Stimulated activated naive B cell treated with anti-CD40 and anti-IgM and Interleukin-4, amounts not matched to agents 10 μg/mL and 1 μg/mL and 100 μg/mL, for 72 hours (primary cell): ENCODE data around the gene C19orf12.
A peak's percentile ranks its signal among the peaks of the same experiment; 100 is the strongest.

Source experiments
- ATAC-seq, 2 donors: fragments of 150-1000 bp; cut with Tn5 transposase; replicated peaks; 2 replicates each; pipeline ENCODE4 v1.10.0; 2021; ENCODE audit warnings: moderate library complexity in 1 of 2
- DNase-seq: peaks from one replicate; pipeline ENCODE4 v3.0.0; 2021
- H3K27ac Mint-ChIP-seq: one replicate; pipeline ENCODE4 v1.8.0; 2022; ENCODE audit warnings: mild to moderate bottlenecking, mixed read lengths
- H3K27me3 Mint-ChIP-seq, 2 donors: one replicate each; pipeline ENCODE4 v1.8.0; 2022; ENCODE audit warnings: mixed read lengths in 2 of 2
- H3K36me3 Mint-ChIP-seq, 2 donors: one replicate each; pipeline ENCODE4 v1.8.0; 2022; ENCODE audit warnings: mixed read lengths in 2 of 2, mild to moderate bottlenecking in 1 of 2
- H3K4me1 Mint-ChIP-seq, 2 donors: one replicate each; pipeline ENCODE4 v1.8.0; 2022; ENCODE audit warnings: mixed read lengths in 2 of 2, mild to moderate bottlenecking in 1 of 2
- H3K4me3 Mint-ChIP-seq, 2 donors: one replicate each; pipeline ENCODE4 v1.8.0; 2022; ENCODE audit warnings: mild to moderate bottlenecking in 2 of 2, mixed read lengths in 2 of 2, moderate library complexity in 1 of 2
- H3K9me3 Mint-ChIP-seq, 2 donors: one replicate each; pipeline ENCODE4 v1.8.0; 2022; ENCODE audit warnings: mixed read lengths in 2 of 2, mild to moderate bottlenecking in 1 of 2

C19orf12 gene

DNA sequence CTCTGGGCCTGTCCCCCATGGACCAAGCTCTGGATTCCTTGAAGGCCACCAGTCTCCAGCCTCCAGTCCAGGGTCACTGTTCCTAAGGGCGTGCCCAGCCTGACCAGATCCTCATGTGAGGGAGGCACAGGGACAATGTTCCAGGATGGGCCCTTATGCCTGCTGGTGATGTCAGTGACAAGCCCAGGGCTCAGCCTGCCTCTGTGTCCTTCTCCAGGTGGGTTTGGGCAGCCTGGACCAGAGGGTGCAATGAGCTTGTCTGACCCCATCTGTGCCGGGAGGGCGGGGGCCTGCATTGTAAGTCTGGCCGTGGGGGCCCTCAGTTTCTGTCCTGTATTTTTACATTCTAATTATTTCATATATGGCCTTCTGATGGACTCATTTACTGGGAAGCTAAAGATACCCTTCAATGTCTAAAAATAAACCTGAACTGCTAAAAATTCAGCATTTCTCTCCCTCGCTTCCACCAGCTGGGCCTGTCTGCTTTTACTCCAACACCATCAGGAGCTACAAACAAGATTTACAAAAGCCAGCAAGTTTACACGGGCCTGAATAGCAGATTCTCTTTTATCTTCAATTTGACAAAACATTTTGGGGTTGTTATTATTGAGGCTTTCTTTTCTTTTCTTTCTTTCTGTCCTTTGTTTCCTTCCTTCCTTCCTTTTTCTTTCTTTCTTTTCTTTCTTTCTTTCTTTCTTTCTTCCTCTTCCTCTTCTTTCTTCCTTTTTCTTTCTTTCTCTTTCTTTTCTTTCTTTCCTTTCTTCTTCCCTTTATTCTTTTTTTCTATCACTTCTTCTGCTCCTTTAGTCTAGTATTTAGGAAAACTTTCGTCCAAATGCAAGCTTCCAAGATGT, 34.2 kb upstream of the C19orf12 start:
- no peaks in the 10 kb centered on the region for H3K4me1 Mint-ChIP-seq
- no peaks in the 10 kb centered on the region for H3K36me3 Mint-ChIP-seq
- DNase-seq (no peak), ATAC-seq (no peak)
- no peak overlapping the region for H3K27ac Mint-ChIP-seq
- no peaks in the 10 kb centered on the region for H3K9me3 Mint-ChIP-seq
- peaks cover 8 to 17% of the 10 kb centered on the region in 2 donors for H3K27me3 Mint-ChIP-seq
- no peak overlapping the region for H3K4me3 Mint-ChIP-seq

DNA sequence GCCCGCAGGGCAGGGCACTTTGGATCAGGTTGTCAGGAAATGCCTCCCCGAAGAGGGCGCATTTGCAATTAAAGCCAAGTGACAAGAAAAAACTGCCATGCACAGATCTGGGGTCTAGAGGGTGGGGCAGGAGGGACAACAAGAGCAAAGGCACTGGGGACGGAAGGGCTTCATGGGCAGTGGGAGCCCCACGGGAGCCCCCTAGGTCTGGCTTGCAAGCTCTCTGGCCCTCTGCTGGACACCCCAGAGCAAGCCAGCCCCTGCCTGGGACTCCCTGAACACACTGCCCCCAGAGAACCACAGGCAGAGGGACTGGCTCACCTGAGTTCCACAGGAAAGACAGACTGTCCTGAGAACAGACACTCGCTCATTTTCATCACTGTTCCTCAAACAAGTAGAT, 30.2 kb upstream of the C19orf12 start:
- Mint-ChIP-seq H3K4me3 (no peak overlapping the region), H3K27me3 (peaks cover 6 to 7% of the 10 kb centered on the region in 2 donors), H3K36me3 (no peaks in the 10 kb centered on the region), H3K9me3 (no peaks in the 10 kb centered on the region), H3K27ac (no peak overlapping the region), H3K4me1 (no peaks in the 10 kb centered on the region)
- DNase-seq = no peak
- peak in 1 of 2 donors; percentile 46 for ATAC-seq

DNA sequence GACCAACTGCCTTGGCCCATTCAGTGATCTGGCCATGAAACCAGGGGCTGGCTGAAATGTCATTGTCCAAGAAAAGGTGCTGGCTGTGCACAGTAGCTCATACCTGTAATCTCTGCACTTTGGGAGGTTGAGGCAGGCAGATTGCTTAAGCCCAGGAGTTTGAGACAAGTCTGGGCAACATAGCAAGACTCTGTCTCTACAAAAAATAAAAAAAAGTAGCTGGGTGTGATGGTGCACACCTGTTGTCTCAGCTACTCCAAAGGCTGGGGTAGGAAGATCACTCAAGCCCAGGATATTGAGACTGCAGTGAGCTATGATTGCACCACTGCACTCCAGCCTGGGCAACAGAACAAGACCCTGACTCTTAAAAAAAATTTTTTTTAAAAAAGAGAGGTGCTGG, 28.6 kb upstream of the C19orf12 start:
- Mint-ChIP-seq H3K4me1 (no peaks in the 10 kb centered on the region), H3K36me3 (no peaks in the 10 kb centered on the region), H3K27ac (no peak overlapping the region), H3K4me3 (no peak overlapping the region), H3K27me3 (peaks cover 6 to 12% of the 10 kb centered on the region in 2 donors), H3K9me3 (no peaks in the 10 kb centered on the region)
- no peak for DNase-seq
- ATAC-seq = no peak

DNA sequence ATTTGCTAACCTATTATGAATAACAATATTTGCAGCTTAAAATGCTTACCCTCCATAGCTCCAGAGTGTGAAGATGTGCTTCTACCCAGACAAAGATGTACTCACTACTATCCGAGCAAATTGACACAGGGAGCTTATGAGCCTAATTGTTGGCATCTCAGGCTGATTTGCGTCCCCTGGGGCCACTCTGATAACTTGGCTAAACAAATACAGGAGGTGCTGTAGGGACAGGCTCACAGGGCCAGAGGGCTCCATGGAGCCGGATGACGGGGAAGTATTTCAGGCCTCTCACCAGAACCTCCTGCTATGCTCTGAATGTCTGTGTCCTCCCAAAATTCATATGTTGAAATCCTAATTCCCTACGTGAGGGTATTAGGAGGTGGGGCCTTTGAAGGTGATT, 26.7 kb upstream of the C19orf12 start:
- no peaks in the 10 kb centered on the region for H3K4me1 Mint-ChIP-seq
- no peaks in the 10 kb centered on the region for H3K36me3 Mint-ChIP-seq
- H3K27me3 Mint-ChIP-seq = peaks cover 9 to 13% of the 10 kb centered on the region in 2 donors
- H3K9me3 Mint-ChIP-seq = no peaks in the 10 kb centered on the region
- no peak overlapping the region for H3K27ac Mint-ChIP-seq
- no peak for DNase-seq
- no peak overlapping the region for H3K4me3 Mint-ChIP-seq
- ATAC-seq = no peak

DNA sequence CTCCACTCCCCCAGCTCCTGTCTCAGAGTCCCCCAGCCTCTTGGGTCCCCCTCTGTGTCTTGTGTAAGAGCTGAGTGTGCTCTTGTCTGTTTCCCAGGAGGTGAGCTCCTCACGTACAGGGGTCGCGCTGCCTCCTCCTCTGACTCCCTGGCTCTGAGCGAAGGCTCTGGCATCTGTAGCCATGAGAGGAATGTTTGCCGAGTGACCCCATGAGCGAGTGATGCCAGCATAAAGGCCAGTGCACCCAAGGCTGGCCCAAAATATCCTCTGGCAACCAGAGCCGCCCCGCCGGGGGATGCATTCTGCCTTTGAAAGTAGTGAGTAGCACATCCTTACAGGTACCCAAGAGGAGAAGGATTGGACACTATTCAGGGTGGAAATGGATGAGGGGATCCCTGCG, 26.2 kb upstream of the C19orf12 start:
- DNase-seq (no peak), ATAC-seq (no peak)
- no peaks in the 10 kb centered on the region for H3K36me3 Mint-ChIP-seq
- no peak overlapping the region for H3K27ac Mint-ChIP-seq
- peaks cover 9 to 13% of the 10 kb centered on the region in 2 donors for H3K27me3 Mint-ChIP-seq
- H3K4me3 Mint-ChIP-seq = no peak overlapping the region
- no peaks in the 10 kb centered on the region for H3K9me3 Mint-ChIP-seq
- no peaks in the 10 kb centered on the region for H3K4me1 Mint-ChIP-seq

DNA sequence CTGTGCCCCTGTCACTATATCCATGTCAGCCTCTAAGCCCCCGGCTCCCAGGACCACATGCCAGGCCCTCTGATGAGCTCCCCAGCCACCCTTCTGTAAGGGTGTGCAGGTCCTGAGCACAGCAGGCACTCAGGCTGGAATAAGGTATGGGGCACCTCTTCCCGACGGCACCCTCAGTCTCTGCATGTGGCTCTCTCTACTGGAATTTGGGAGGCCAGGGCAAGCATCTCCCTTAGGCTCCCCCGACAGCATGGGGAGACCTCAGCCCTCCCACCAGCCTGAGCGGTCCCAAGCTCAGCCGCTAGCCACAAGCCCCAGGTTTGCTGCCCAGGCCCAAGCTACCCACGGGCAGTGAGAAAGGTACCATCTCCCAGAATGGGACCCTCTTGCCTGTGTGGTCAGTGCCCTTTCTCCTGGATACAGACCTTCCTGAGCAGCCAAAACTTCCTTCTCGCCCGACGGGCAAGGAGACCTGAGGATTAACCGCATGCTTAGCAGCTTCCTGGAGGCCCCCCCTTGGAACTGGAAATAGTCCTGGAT, 22.5 kb upstream of the C19orf12 start:
- Mint-ChIP-seq H3K36me3 (no peaks in the 10 kb centered on the region), H3K4me1 (no peaks in the 10 kb centered on the region), H3K9me3 (no peaks in the 10 kb centered on the region), H3K27ac (no peak overlapping the region), H3K4me3 (no peak overlapping the region), H3K27me3 (peaks cover 9 to 23% of the 10 kb centered on the region in 2 donors)
- DNase-seq (no peak), ATAC-seq (no peak)

DNA sequence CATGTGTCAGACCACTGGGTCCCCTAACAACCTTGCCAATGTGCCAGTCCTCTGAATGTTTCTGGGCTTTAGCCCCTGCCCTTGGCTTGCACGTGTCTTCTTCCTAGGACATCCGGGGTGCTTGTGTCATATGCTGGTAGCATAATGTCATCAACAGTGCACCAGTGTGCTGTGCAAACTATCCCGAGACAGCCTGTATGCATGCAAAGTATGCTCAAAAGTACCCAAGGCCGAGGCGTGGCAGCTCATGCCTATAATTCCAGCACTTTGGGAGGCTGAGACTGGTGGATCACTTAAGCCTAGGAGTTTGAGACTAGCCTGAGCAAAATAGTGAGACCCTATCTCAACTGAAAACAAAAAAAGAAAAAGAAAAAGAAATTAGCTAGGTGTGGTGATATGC, 20.8 kb upstream of the C19orf12 start:
- ATAC-seq (no peak), DNase-seq (no peak)
- no peaks in the 10 kb centered on the region for H3K4me1 Mint-ChIP-seq
- peaks cover 16 to 31% of the 10 kb centered on the region in 2 donors for H3K27me3 Mint-ChIP-seq
- H3K27ac Mint-ChIP-seq = no peak overlapping the region
- no peaks in the 10 kb centered on the region for H3K9me3 Mint-ChIP-seq
- no peak overlapping the region for H3K4me3 Mint-ChIP-seq
- H3K36me3 Mint-ChIP-seq = no peaks in the 10 kb centered on the region

DNA sequence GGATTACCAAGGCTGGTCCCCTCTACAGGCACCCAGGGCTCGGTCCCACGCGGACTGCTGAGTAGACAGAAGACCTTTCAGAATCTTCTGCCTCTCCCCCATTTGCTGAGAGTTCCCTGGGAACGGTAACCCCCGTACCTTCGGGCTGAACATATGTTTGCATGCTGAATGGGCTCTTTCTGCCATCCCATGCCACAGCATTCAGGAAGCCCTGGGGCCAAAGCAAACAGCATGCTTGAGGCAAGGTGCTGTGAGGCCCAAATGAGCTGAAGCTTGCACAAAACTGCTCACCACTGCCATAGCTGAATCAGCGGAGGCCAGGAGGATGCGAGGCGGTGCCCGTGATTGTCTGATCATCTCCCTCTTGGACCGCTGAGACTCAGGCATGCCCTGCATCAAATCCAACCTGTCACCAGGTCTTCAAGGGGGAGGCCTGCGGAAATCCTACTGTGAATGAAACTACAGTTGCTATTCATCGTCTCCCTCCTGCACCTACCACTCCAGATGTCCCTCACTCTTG, 16.3 kb upstream of the C19orf12 start:
- H3K4me1 Mint-ChIP-seq = no peaks in the 10 kb centered on the region
- ATAC-seq (no peak), DNase-seq (no peak)
- no peak overlapping the region for H3K4me3 Mint-ChIP-seq
- H3K36me3 Mint-ChIP-seq = no peaks in the 10 kb centered on the region
- H3K9me3 Mint-ChIP-seq = no peaks in the 10 kb centered on the region
- H3K27ac Mint-ChIP-seq = no peak overlapping the region
- peaks cover 23 to 32% of the 10 kb centered on the region in 2 donors for H3K27me3 Mint-ChIP-seq

DNA sequence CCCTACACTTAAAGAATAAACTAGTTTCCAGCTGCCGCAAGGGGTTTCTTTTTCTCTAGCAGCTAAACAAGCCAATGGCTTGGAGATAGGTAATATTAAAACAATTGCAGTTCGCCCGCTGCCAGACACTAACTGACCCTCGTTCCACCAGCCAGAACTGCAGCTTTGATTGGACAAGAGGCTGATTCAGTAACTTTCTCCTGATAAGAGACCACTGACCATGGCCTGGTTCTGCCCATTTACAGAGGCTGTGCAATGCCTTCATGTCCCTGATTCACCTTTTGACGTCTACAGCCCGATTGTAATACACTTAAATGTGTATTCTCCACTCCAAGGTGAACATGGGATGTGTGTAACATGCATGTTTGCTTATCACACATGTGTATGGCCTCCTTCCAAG, 12.8 kb upstream of the C19orf12 start:
- H3K4me1 Mint-ChIP-seq = peaks cover 2 to 9% of the 10 kb centered on the region in 2 donors

DNA sequence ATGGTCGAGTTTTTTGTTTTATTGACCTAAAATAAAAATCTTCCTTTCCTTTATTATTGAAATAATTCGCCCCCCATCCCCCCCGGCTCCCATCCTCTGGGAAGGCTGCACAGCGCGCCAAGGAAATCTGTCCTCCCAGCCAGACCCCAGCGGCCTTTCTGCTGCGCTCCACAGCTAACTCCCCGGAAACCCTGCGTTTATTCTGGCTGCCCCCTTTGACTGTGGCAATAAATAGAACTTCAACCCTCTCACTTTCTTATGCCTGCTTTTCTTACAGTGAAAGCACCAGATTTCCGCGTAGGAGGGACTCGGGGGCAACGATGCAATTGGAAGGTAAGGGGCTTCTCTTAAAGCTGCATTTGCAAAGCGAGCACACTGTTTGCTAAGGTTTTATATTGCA, 9.7 kb upstream of the C19orf12 start:
- DNase-seq (no peak), ATAC-seq (no peak)
- H3K4me1 Mint-ChIP-seq = peaks cover 2 to 9% of the 10 kb centered on the region in 2 donors
- no peaks in the 10 kb centered on the region for H3K9me3 Mint-ChIP-seq
- H3K4me3 Mint-ChIP-seq = no peak overlapping the region
- H3K27me3 Mint-ChIP-seq = peaks cover 46 to 49% of the 10 kb centered on the region in 2 donors
- no peaks in the 10 kb centered on the region for H3K36me3 Mint-ChIP-seq
- no peak overlapping the region for H3K27ac Mint-ChIP-seq

More for the DNA sequence above, 12.8 kb upstream of the C19orf12 start:
- no peaks in the 10 kb centered on the region for H3K36me3 Mint-ChIP-seq
- DNase-seq (no peak), ATAC-seq (no peak)
- H3K9me3 Mint-ChIP-seq = no peaks in the 10 kb centered on the region
- peaks cover 53 to 54% of the 10 kb centered on the region in 2 donors for H3K27me3 Mint-ChIP-seq
- no peak overlapping the region for H3K27ac Mint-ChIP-seq
- H3K4me3 Mint-ChIP-seq = no peak overlapping the region

DNA sequence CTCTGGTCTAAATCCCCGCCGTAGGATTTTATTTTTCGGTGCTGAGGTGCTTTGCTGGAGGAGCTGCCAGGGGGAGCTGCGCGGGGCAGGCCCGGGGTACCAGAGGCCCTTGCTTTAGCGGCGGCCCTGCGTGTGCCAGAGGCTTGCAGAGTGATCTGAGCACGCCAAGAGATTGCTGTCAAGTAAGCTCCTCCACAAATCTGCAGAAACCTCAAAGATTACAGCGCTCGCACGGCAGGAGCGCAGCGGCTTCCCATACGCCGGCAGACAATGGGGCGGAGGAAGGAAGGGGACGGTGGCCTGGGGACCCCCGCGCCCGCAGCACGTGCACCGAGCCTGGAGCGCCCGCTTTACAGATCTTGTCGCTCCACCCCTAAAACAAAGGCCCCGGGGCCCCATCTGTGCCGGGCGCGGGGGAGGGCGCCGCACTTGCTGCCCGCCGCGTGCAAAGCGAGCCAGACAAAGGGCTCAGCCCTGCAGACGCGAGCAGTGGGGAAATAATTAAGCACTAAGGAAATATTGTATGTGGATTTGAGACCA, 9.1 kb upstream of the C19orf12 start:
- Mint-ChIP-seq H3K27ac (no peak overlapping the region), H3K36me3 (no peaks in the 10 kb centered on the region), H3K4me3 (peak overlapping the region; percentile 57 to 80), H3K4me1 (peaks cover 2 to 9% of the 10 kb centered on the region in 2 donors), H3K9me3 (no peaks in the 10 kb centered on the region), H3K27me3 (peaks cover 40 to 44% of the 10 kb centered on the region in 2 donors)
- ATAC-seq (peak; percentile 54 to 64), DNase-seq (no peak)

DNA sequence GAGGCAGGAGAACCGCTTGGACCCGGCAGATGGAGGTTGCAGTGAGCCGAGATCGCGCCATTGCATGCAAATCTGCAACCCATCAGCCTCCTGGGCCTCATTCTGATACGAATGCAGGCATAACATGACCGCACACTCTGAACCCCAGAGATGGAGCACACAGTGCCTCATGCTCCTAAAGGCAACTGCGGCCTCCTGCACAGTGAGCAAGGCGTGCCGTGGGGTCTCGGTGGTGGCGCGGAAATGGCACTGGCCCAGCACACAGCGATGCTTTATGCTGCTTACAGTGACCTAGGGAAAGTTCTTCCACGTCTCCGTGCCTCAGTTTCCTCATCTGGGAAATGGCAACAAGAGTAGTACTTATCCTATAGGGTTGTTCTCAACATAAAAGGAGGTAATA, 2.0 kb upstream of the C19orf12 start:
- no peak for DNase-seq
- Mint-ChIP-seq H3K4me3 (no peak overlapping the region), H3K27ac (no peak overlapping the region), H3K9me3 (no peaks in the 10 kb centered on the region), H3K36me3 (peaks cover 4 to 8% of the 10 kb centered on the region in 2 donors), H3K27me3 (peaks cover 0 to 4% of the 10 kb centered on the region in 2 donors), H3K4me1 (peaks cover 27 to 42% of the 10 kb centered on the region in 2 donors)
- ATAC-seq = no peak

DNA sequence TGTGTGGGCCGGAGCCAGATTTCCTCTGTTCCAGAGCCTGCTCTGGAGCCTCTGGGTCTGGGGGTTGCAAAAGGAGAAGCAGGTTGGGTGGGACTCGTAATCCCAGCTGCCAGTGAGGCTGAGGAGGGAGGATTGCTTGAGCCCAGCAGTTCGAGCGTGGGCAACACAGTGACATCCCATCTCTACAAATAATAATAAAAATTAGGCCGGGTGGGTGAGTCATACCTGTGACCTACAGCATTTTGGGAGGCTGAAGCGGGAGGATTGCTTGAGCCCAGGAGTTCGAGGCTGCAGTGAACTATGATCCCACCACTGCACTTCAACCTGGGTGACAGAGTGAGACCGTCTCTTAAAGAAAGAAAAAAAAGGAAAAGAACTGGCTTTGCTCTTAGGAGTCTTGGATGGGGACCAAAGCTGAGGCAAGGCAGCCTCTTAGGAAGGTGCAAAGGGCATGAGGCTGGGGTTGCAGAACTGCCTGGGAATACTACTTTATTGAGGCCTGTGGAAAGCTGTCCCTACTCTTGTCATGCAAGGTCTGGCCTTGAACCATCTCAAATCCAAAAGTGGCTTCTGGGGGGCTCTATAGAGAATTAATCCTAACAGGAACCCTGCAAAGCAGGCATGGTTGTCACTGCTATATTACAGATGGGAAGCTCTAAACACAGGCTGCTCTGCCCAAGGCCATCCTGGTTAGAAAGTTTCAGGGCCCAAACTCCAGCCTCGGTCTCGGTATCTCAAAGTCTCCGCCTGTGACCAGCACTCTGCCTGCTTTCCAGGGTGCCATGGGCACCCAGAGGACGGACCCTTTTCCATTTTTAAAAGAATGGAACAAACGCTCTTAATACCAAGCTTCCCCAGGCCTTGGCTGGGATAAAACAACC, 880 bp upstream of the C19orf12 start:
- Mint-ChIP-seq H3K9me3 (no peaks in the 10 kb centered on the region), H3K27me3 (peaks cover 0 to 2% of the 10 kb centered on the region in 2 donors), H3K4me1 (peaks cover 32 to 50% of the 10 kb centered on the region in 2 donors), H3K36me3 (peaks cover 4 to 13% of the 10 kb centered on the region in 2 donors), H3K4me3 (peak overlapping the region; percentile 93 to 94), H3K27ac (peak overlapping the region; percentile 97)
- ATAC-seq (peak; percentile 28 to 31), DNase-seq (no peak)

DNA sequence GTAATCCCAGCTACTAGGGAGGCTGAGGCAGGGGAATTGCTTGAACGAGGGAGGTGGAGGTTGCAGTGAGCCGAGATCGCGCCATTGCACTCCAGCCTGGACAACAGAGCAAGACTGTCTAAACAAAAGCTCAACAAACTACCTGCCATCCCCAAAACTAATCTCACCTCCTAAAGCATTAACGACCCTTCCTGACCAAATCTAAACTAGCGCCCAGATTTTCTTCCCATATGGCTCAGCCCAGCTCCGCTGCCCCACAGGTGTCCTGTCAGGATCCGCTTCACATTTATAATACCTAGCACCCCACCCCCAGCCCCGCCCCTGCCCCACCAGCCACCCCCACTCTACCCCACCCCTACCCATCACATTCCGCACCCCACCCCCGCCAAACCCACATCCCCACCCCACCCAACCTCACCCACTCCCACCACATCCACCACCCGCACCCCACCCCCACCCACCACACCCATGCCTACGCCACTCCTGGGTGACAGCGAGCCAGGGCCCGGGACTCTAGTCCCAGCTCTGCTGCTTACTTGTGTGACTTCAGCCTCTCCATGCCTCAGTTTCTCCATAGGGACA, 599 bp downstream of the C19orf12 start:
- peak; percentile 32 to 38 for ATAC-seq
- H3K27me3 Mint-ChIP-seq = no peaks in the 10 kb centered on the region
- no peaks in the 10 kb centered on the region for H3K9me3 Mint-ChIP-seq
- no peak for DNase-seq
- peak overlapping the region; percentile 82 to 94 for H3K4me3 Mint-ChIP-seq
- H3K27ac Mint-ChIP-seq = peak overlapping the region; percentile 85
- H3K36me3 Mint-ChIP-seq = peaks cover 7 to 13% of the 10 kb centered on the region in 2 donors
- peaks cover 41 to 64% of the 10 kb centered on the region in 2 donors for H3K4me1 Mint-ChIP-seq
